ENCODE data around the gene GEN1.

Gene GEN1

GRCh38 chr2:17709897-17710296 lies 44.0 kb upstream of the GEN1 start:
- Histone ChIP-seq H3F3A (ENCODE audit: low read depth) (no peaks in the 10 kb centered on the region), H3K4me2 (ENCODE audit: low read depth, low read length, poor library complexity, severe bottlenecking) (no peak overlapping the region), H2AFZ (ENCODE audit: low read length) (no peak overlapping the region), H3K4me1 (ENCODE audit: insufficient read depth, low read length, poor library complexity, severe bottlenecking) (no peaks in the 10 kb centered on the region), H3K79me2 (ENCODE audit: insufficient read depth, low read length) (no peaks in the 10 kb centered on the region), H3K36me3 (ENCODE audit: insufficient read depth, low read length) (peaks cover 35% of the 10 kb centered on the region; the same call in 1 of the 2 replicates), H3K9me3 (ENCODE audit: insufficient read depth, low read depth, low read length) (no peaks in the 10 kb centered on the region), H3K27me3 (ENCODE audit: insufficient read depth, low read length, poor library complexity, severe bottlenecking) (no peaks in the 10 kb centered on the region), H4K20me1 (ENCODE audit: insufficient read depth, low read length, poor library complexity, severe bottlenecking) (no peaks in the 10 kb centered on the region), H3K9ac (ENCODE audit: low read depth, low read length, poor library complexity, severe bottlenecking) (no peak overlapping the region), H3K4me3 (ENCODE audit: low read length, poor library complexity, severe bottlenecking) (no peak overlapping the region), H3K9me2 (replicated peaks; ENCODE audit: low read depth, low read length) (no peaks in the 10 kb centered on the region)
- no peak for TF ChIP-seq CTCF (conservative IDR thresholded peaks at IDR 0.05; ENCODE audit: low read length)
- TF ChIP-seq EZH2phosphoT487 (IDR thresholded peaks at IDR 0.05; ENCODE audit: borderline replicate concordance), result no peak

DNA sequence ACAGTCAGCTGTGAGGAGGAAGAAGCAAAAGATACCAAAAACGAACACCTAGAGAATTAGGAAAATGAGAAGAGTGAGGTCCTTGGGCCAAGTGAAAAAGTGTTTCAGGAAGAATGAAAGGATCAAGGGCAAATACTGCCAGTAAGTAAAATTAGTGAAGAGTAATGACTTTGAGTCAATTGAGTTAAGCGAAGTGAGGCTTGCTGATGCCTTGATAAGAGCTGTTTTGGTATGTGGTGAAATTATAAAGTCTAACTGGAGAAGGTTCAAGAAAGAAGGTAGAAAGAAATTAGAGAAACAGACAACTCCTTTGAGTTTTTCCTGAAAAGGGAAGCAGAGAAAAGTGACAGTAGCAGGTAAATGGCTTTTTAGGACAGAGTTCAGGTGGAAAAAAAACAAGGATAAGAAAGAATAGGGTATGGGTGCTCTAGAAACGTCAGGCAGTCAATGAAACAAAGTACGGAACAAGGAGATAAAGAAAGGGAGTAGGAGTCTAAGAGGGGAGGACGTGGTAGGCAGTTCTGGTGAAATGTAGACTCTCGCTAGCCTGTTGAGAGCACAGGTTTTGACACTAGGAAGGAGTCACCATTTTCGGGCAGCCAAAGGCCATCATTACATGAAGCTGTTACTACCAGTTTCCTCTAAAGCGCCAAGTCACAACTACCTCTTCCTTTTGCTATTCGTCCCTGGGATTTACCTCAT lies 43.2 kb upstream of the GEN1 start:
- Histone ChIP-seq H4K20me1 (ENCODE audit: insufficient read depth, low read length, poor library complexity, severe bottlenecking) (no peaks in the 10 kb centered on the region), H3K4me1 (ENCODE audit: insufficient read depth, low read length, poor library complexity, severe bottlenecking) (no peaks in the 10 kb centered on the region), H3K36me3 (ENCODE audit: insufficient read depth, low read length) (peaks cover 35% of the 10 kb centered on the region; the same call in 1 of the 2 replicates), H3K9me3 (ENCODE audit: insufficient read depth, low read depth, low read length) (no peaks in the 10 kb centered on the region), H2AFZ (ENCODE audit: low read length) (no peak overlapping the region), H3K4me2 (ENCODE audit: low read depth, low read length, poor library complexity, severe bottlenecking) (no peak overlapping the region), H3K9ac (ENCODE audit: low read depth, low read length, poor library complexity, severe bottlenecking) (no peak overlapping the region), H3K4me3 (ENCODE audit: low read length, poor library complexity, severe bottlenecking) (no peak overlapping the region), H3K79me2 (ENCODE audit: insufficient read depth, low read length) (no peaks in the 10 kb centered on the region), H3K27me3 (ENCODE audit: insufficient read depth, low read length, poor library complexity, severe bottlenecking) (no peaks in the 10 kb centered on the region), H3F3A (ENCODE audit: low read depth) (no peaks in the 10 kb centered on the region), H3K9me2 (replicated peaks; ENCODE audit: low read depth, low read length) (no peaks in the 10 kb centered on the region)
- TF ChIP-seq CTCF (conservative IDR thresholded peaks at IDR 0.05; ENCODE audit: low read length) (no peak), EZH2phosphoT487 (IDR thresholded peaks at IDR 0.05; ENCODE audit: borderline replicate concordance) (no peak)

GRCh38 chr2:17713291-17713690 lies 40.6 kb upstream of the GEN1 start:
- TF ChIP-seq EZH2phosphoT487 (IDR thresholded peaks at IDR 0.05; ENCODE audit: borderline replicate concordance) (no peak), CTCF (conservative IDR thresholded peaks at IDR 0.05; ENCODE audit: low read length) (no peak)
- H2AFZ ChIP-seq (ENCODE audit: low read length), result no peak overlapping the region
- H3F3A ChIP-seq (ENCODE audit: low read depth), result no peaks in the 10 kb centered on the region
- H3K79me2 ChIP-seq (ENCODE audit: insufficient read depth, low read length), result no peaks in the 10 kb centered on the region
- H3K9me3 ChIP-seq (ENCODE audit: insufficient read depth, low read depth, low read length), result no peaks in the 10 kb centered on the region
- H3K4me3 ChIP-seq (ENCODE audit: low read length, poor library complexity, severe bottlenecking), result no peak overlapping the region
- no peak overlapping the region for H3K4me2 ChIP-seq (ENCODE audit: low read depth, low read length, poor library complexity, severe bottlenecking)
- H4K20me1 ChIP-seq (ENCODE audit: insufficient read depth, low read length, poor library complexity, severe bottlenecking), result no peaks in the 10 kb centered on the region
- H3K4me1 ChIP-seq (ENCODE audit: insufficient read depth, low read length, poor library complexity, severe bottlenecking), result no peaks in the 10 kb centered on the region
- H3K9me2 ChIP-seq (replicated peaks; ENCODE audit: low read depth, low read length), result no peaks in the 10 kb centered on the region
- H3K27me3 ChIP-seq (ENCODE audit: insufficient read depth, low read length, poor library complexity, severe bottlenecking), result no peaks in the 10 kb centered on the region
- H3K9ac ChIP-seq (ENCODE audit: low read depth, low read length, poor library complexity, severe bottlenecking), result no peak overlapping the region
- peaks cover 40% of the 10 kb centered on the region; the same call in 1 of the 2 replicates for H3K36me3 ChIP-seq (ENCODE audit: insufficient read depth, low read length)
